ENCODE data around the gene MTERF4. TPM values are rescaled to one million over a fixed set of nuclear protein-coding genes. Genes with fewer than 3 reads are reported as not detected.
A peak's percentile ranks its signal among the peaks of the same experiment; 100 is the strongest.

MTERF4 gene
- polyA plus RNA-seq, 3 donors = 15.5 to 37.4 (median 17.8) TPM

DNA sequence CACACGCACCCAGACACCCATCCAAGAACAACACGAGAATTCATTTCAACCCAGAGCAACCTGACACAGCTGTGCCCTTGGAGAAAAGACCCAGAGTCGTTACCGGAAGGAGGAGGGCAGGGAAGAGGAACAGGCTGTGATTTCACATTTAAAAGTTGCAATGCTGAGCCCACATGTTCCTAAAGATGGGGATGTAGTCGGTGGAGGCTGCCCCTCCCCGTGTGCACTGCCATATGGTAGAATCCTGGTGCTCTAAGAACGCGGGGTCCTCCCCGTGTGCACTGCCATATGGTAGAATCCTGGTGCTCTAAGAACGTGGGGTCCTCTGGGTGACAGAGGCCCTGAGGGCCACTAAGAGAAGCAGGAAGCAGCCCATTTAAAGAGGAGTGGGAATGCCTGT, 10.9 kb downstream of the MTERF4 start:
- TF ChIP-seq, protein P1, sequence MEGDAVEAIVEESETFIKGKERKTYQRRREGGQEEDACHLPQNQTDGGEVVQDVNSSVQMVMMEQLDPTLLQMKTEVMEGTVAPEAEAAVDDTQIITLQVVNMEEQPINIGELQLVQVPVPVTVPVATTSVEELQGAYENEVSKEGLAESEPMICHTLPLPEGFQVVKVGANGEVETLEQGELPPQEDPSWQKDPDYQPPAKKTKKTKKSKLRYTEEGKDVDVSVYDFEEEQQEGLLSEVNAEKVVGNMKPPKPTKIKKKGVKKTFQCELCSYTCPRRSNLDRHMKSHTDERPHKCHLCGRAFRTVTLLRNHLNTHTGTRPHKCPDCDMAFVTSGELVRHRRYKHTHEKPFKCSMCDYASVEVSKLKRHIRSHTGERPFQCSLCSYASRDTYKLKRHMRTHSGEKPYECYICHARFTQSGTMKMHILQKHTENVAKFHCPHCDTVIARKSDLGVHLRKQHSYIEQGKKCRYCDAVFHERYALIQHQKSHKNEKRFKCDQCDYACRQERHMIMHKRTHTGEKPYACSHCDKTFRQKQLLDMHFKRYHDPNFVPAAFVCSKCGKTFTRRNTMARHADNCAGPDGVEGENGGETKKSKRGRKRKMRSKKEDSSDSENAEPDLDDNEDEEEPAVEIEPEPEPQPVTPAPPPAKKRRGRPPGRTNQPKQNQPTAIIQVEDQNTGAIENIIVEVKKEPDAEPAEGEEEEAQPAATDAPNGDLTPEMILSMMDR (IDR thresholded peaks at IDR 0.05) = no peak
- Mint-ChIP-seq H3K9me3 (peaks cover 0 to 2% (median 0%) of the 10 kb centered on the region in 7 donors), H3K4me3 (no peak overlapping the region), H3K36me3 (peaks cover 79 to 89% of the 10 kb centered on the region in 2 donors), H3K27me3 (ENCODE audit: low read depth in 3 of 3) (peaks cover 0 to 2% (median 0%) of the 10 kb centered on the region in 3 donors), H3K27ac (peak overlapping the region in 1 of 7 donors; percentile 51), H3K4me1 (no peaks in the 10 kb centered on the region)
- Histone ChIP-seq H3K27me3 (ENCODE audit: control insufficient read depth in 2 of 2, insufficient read depth in 2 of 2, low read length in 2 of 2) (no peaks in the 10 kb centered on the region), H3K4me1 (ENCODE audit: control insufficient read depth in 1 of 2, insufficient read depth in 2 of 2, low read length in 2 of 2) (no peaks in the 10 kb centered on the region), H3K79me2 (ENCODE audit: insufficient read depth, low read length) (no peaks in the 10 kb centered on the region), H3K27ac (ENCODE audit: low read depth in 1 of 2, low read length in 2 of 2) (no peak overlapping the region), H3K4me2 (replicated peaks; ENCODE audit: extremely low read depth, low read length, poor library complexity, severe bottlenecking) (no peak overlapping the region), H3K9ac (ENCODE audit: insufficient read depth, low read length, poor library complexity, severe bottlenecking) (no peak overlapping the region), H4K20me1 (ENCODE audit: insufficient read depth, low read length) (peaks cover 25% of the 10 kb centered on the region), H3K36me3 (replicated peaks in 1 of 2; ENCODE audit: control insufficient read depth in 1 of 2, insufficient read depth in 2 of 2, low read length in 2 of 2) (peaks cover 83 to 100% of the 10 kb centered on the region in 2 donors), H3K9me3 (replicated peaks in 1 of 2; ENCODE audit: control insufficient read depth in 1 of 2, insufficient read depth in 1 of 2, low read length in 2 of 2) (no peaks in the 10 kb centered on the region), H3K4me3 (replicated peaks in 1 of 3; ENCODE audit: low read depth in 2 of 3, low read length in 3 of 3) (no peak overlapping the region), H2AFZ (ENCODE audit: insufficient read depth, low read depth, low read length, poor library complexity, severe bottlenecking) (no peak overlapping the region)
- no peak for DNase-seq
- intact Hi-C loops (cut with micrococcal nuclease) = no loop called here
- WGBS (ENCODE audit: insufficient coverage) = 78% methylated on average over 6 of the region's 10 CpGs

DNA sequence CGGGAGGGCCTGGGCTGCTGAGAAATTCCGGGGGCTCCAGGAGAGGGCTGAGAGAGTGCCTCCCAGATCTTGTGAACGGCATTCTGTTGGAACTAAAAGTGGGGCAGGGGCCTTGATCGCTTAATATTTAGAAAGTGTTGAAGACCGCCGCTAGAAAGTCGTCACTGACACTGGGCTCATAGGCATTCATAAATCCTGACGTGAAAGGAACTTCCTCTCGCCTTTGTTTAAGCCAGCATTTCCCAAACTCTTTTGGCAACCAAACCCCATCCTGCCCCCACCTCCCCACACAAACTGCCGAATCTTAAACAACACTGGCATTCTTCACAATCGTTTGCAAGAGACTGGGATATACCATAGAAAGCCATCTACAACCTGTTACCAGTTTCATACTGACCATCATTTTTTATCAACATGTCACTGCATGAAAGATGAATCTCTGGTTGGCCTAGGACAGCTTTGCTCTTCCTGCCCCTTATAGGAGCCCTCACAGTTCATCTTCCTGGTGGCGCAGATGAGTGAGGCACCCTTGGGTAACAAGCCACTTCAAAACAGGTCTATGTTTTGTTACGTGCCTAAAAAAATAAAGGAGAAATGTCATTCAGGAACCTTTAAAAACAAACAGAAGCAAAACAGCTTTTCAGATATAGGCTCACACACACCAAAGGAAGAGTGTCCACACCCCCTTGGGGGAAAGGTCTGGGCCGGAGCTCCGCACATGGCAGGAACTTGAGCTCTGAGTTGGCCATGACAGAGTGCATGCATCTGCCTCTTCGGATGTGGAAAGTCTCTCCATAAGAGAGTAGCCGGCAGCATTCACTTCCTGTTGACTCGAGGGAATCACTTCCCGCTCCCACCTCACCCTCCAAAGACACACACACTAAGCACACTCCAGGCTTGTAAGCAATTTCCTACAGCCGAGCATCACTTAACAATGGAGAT, 13.0 kb downstream of the MTERF4 start:
- Histone ChIP-seq H3K9ac (ENCODE audit: insufficient read depth, low read length, poor library complexity, severe bottlenecking) (no peak overlapping the region), H3K27ac (ENCODE audit: low read depth in 1 of 2, low read length in 2 of 2) (no peak overlapping the region), H3K27me3 (ENCODE audit: control insufficient read depth in 2 of 2, insufficient read depth in 2 of 2, low read length in 2 of 2) (no peaks in the 10 kb centered on the region), H4K20me1 (ENCODE audit: insufficient read depth, low read length) (peaks cover 12% of the 10 kb centered on the region), H3K4me1 (ENCODE audit: control insufficient read depth in 1 of 2, insufficient read depth in 2 of 2, low read length in 2 of 2) (no peaks in the 10 kb centered on the region), H2AFZ (ENCODE audit: insufficient read depth, low read depth, low read length, poor library complexity, severe bottlenecking) (no peak overlapping the region), H3K9me3 (replicated peaks in 1 of 2; ENCODE audit: control insufficient read depth in 1 of 2, insufficient read depth in 1 of 2, low read length in 2 of 2) (no peaks in the 10 kb centered on the region), H3K4me2 (replicated peaks; ENCODE audit: extremely low read depth, low read length, poor library complexity, severe bottlenecking) (no peak overlapping the region), H3K36me3 (replicated peaks in 1 of 2; ENCODE audit: control insufficient read depth in 1 of 2, insufficient read depth in 2 of 2, low read length in 2 of 2) (peaks cover 66 to 98% of the 10 kb centered on the region in 2 donors), H3K4me3 (replicated peaks in 1 of 3; ENCODE audit: low read depth in 2 of 3, low read length in 3 of 3) (no peak overlapping the region), H3K79me2 (ENCODE audit: insufficient read depth, low read length) (no peaks in the 10 kb centered on the region)
- Mint-ChIP-seq H3K27me3 (ENCODE audit: low read depth in 3 of 3) (peaks cover 0 to 2% (median 0%) of the 10 kb centered on the region in 3 donors), H3K4me1 (no peaks in the 10 kb centered on the region), H3K9me3 (peaks cover 0 to 2% (median 0%) of the 10 kb centered on the region in 7 donors), H3K27ac (no peak overlapping the region), H3K36me3 (peaks cover 79 to 87% of the 10 kb centered on the region in 2 donors), H3K4me3 (no peak overlapping the region)
- DNase-seq = no peak
- WGBS (ENCODE audit: insufficient coverage) = 51% methylated on average over 13 of the region's 20 CpGs
- intact Hi-C loops (cut with micrococcal nuclease) = no loop called here
- TF ChIP-seq, protein P1 (IDR thresholded peaks at IDR 0.05) = no peak
